GM10266 (cell line): Measurements from ENCODE around the gene MAP6.

ENCODE experiments used
- DNase-seq: peaks from one replicate; pipeline ENCODE4 v3.0.0; 2012; ENCODE audit errors: extremely low spot score
- CTCF ChIP-seq: IDR thresholded peaks from 2 replicates; pipeline ENCODE4 v1.5.1; 2012; ENCODE audit warnings: mild to moderate bottlenecking, low read depth; ENCODE audit not compliant: control insufficient read depth, insufficient read depth; ENCODE audit errors: missing control alignments

Gene MAP6

DNA sequence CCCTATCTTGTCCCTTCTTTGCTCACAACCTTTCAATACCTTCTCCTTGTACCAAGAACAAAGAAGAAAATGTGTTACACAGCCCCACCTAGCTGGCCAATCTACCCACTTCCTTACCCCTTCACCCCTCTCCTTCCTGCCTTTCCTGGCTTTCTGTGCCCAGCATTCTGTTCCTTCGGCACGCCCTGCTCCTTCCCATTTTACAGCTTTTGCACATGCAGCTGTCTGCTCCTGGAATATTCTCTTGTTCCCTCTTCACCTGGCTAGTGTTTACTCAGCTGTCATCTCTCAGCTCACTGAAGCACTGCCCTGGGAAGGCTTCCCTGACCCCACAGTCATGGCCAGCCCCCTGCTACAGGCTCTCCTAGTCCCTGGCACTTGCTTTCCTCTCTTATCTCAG is 76.1 kb downstream of the MAP6 start:
- peak; percentile 5 for TF ChIP-seq CTCF
- DNase-seq, result no peak

GRCh38 chr11:75591966-75592365 is 76.9 kb downstream of the MAP6 start:
- no peak for TF ChIP-seq CTCF
- DNase-seq, result no peak

DNA sequence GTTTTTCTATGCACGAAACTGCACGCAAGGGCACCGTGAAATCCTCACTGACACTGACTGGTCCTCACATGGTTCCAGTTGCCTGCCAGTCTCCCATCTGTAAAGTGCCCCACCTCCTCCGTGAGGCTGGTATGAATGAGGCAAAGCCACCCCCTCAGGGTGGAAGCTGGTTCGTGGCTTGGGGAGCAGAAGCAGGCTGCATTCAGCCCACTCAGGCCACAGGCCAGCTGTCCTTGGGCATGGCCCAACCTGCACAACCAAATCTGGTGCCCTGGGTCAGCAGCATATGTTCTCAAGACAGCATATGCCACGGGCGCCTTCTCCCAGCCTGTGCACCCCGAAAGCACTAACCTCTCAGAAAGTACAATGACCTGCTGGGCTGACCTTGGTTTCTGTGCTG is 77.5 kb downstream of the MAP6 start:
- DNase-seq, result no peak
- TF ChIP-seq CTCF, result no peak

GRCh38 chr11:75589933-75590332 is 78.9 kb downstream of the MAP6 start:
- no peak for DNase-seq
- no peak for TF ChIP-seq CTCF

DNA sequence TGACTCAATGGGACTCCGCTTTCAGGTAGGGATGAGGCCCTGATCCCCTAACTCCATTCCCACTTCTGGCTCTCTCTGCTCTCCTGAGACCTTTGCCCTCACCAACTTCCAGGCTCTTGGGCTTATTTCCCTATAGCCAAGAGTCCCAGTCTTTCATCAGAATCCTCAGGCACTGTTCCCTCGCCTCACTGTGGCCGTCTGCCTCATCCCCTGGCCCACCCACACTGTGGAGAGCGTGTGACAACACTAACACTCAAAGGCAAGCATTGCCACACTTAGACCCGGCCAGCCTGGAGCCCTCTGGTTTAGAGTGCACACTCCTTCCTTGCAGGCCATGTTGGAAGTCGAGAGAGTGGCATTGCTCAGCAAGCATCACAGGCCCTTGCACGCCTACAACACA is 79.8 kb downstream of the MAP6 start:
- TF ChIP-seq CTCF, result no peak

GRCh38 chr11:75588051-75588481 is 80.8 kb downstream of the MAP6 start:
- TF ChIP-seq CTCF, result no peak
- DNase-seq, result no peak

More for the DNA sequence above, 79.8 kb downstream of the MAP6 start:
- DNase-seq, result no peak

DNA sequence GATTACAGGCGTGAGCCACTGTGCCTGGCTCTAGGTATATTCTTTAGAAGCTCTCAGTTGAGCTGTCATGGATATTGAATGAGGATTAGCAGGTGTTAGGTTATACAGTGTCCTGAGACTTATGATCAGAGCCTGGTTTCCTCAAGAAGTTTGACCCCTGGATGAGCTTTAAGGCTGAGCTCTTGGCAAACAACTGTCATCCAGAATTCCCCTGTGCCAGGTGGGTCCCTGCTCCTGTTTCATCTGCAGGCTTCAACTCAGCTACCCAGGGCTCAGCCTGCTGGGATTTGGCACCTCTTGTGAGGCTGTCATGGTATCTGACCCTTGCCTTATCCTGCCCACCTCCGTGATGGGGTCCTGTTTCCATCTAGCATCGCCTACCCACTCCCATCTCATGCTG is 82.4 kb downstream of the MAP6 start:
- TF ChIP-seq CTCF, result no peak
- DNase-seq, result no peak
